ENCODE measurements around the gene FYB1. TPM values are rescaled to one million over a fixed set of nuclear protein-coding genes. Genes with fewer than 3 reads are reported as not detected.

FYB1 gene
- total and polyA plus RNA-seq, 2 of the 4 experiments (the other 2 are of a cell fraction), result not detected

- H2AK5ac ChIP-seq (ENCODE audit: low read depth, low read length), result no peak overlapping the region
- no peak overlapping the region for H4K8ac ChIP-seq (ENCODE audit: low read depth in 2 of 2, low read length in 2 of 2)
- BruUV-seq (replicated peaks), result no TSS peak
- H2BK120ac ChIP-seq (ENCODE audit: low read depth, low read length), result no peak overlapping the region
- DNase-seq, result no peak
- no peak overlapping the region for H3K4me3 ChIP-seq (ENCODE audit: insufficient read depth, low read depth, low read length)
- CTCF ChIA-PET, result no interaction called here
- peaks cover 4% of the 10 kb centered on the region for H3K27me3 ChIP-seq (ENCODE audit: control insufficient read depth, insufficient read depth, low read length)
- H3K18ac ChIP-seq (ENCODE audit: low read depth, low read length), result no peak overlapping the region
- TF ChIP-seq CHD1 (IDR thresholded peaks at IDR 0.05; ENCODE audit: low read depth, low read length) (no peak), ELK1 (IDR thresholded peaks at IDR 0.05; ENCODE audit: borderline replicate concordance, low read depth, low read length) (no peak), CEBPB (IDR thresholded peaks at IDR 0.05; ENCODE audit: low read depth, low read length) (no peak), POLR2A (IDR thresholded peaks at IDR 0.05; ENCODE audit: low read depth, low read length) (no peak)
- H3K9ac ChIP-seq (ENCODE audit: low read depth, low read length), result no peak overlapping the region
- H2BK20ac ChIP-seq (ENCODE audit: low read depth, low read length), result no peak overlapping the region
- no peak overlapping the region for H3K14ac ChIP-seq (replicated peaks; ENCODE audit: low read depth, low read length)
- no peak overlapping the region for H2BK5ac ChIP-seq (ENCODE audit: low read depth, low read length, poor library complexity, severe bottlenecking)
- H3K4me2 ChIP-seq (ENCODE audit: low read depth, low read length), result no peak overlapping the region
- no peak overlapping the region for H4K5ac ChIP-seq (ENCODE audit: low read depth, low read length)
- no peaks in the 10 kb centered on the region for H3K9me1 ChIP-seq (ENCODE audit: insufficient read depth, low read length)
- dilution Hi-C loops (cut with HindIII; ENCODE audit: low sequenced_read_pairs, unreplicated experiment), result no loop called here
- H4K20me1 ChIP-seq (ENCODE audit: insufficient read depth, low read length), result no peaks in the 10 kb centered on the region
- H3K79me1 ChIP-seq (ENCODE audit: low read depth in 1 of 2, low read length in 2 of 2), result no peaks in the 10 kb centered on the region
- H4K91ac ChIP-seq (ENCODE audit: insufficient read depth, low read depth, low read length), result no peak overlapping the region
- WGBS, 2 experiments (ENCODE audit: extremely low coverage in 2 of 2, insufficient read length in 1 of 2), result no CpG with 5 or more reads among the region's 3 CpGs
- no peak overlapping the region for H2AFZ ChIP-seq (replicated peaks; ENCODE audit: low read length, poor library complexity)
- H3K4ac ChIP-seq (ENCODE audit: low read depth, low read length), result no peak overlapping the region
- H3K56ac ChIP-seq (ENCODE audit: extremely low read depth, insufficient read depth, low read length), result no peak overlapping the region
- H2AK9ac ChIP-seq (replicated peaks; ENCODE audit: low read depth, low read length, poor library complexity), result no peak overlapping the region
- no peaks in the 10 kb centered on the region for H3K9me3 ChIP-seq (ENCODE audit: control insufficient read depth, insufficient read depth, low read length)
- in situ Hi-C loops (cut with MboI; ENCODE audit: low sequenced_read_pairs), result loop anchor here (25.0 kb wide), 1 partner anchor 357 kb away; no protein-coding TSS in a partner anchor
- POLR2A ChIA-PET (ENCODE audit: unreplicated experiment), result no interaction called here
- no peaks in the 10 kb centered on the region for H3K4me1 ChIP-seq (ENCODE audit: control insufficient read depth, insufficient read depth, low read length)
- no peak overlapping the region for H3K27ac ChIP-seq (ENCODE audit: insufficient read depth, low read length)
- intact Hi-C loops (cut with micrococcal nuclease), result no loop called here
- no peak overlapping the region for H3K23ac ChIP-seq (ENCODE audit: low read depth, low read length)
- H3K36me3 ChIP-seq (ENCODE audit: control insufficient read depth, insufficient read depth, low read length), result no peaks in the 10 kb centered on the region
- no peak overlapping the region for H2BK15ac ChIP-seq (ENCODE audit: low read depth, low read length)
- ATAC-seq (ENCODE audit: low read depth), result no peak
Observed at GRCh38 chr5:39205550-39205949, 13.8 kb downstream of the FYB1 start.
